NCI-H69 (cell line): ENCODE data around the gene FKBP1B.
"Not testable (repeated sequence)": the region's sequence is repeated elsewhere in the genome, so short reads cannot be mapped to it uniquely, and the experiment has no call there.

Source experiments
- DNase-seq: peaks from one replicate; lab custom pipeline; 2025; lab: John Stamatoyannopoulos, UW

FKBP1B gene

GRCh38 chr2:24058564-24059271 is 9.2 kb downstream of the FKBP1B start:
- no peak for DNase-seq

GRCh38 chr2:24065341-24065740 is 15.8 kb downstream of the FKBP1B start:
- no peak for DNase-seq

GRCh38 chr2:24072259-24072658 is 22.7 kb downstream of the FKBP1B start:
- DNase-seq, result no peak

DNA sequence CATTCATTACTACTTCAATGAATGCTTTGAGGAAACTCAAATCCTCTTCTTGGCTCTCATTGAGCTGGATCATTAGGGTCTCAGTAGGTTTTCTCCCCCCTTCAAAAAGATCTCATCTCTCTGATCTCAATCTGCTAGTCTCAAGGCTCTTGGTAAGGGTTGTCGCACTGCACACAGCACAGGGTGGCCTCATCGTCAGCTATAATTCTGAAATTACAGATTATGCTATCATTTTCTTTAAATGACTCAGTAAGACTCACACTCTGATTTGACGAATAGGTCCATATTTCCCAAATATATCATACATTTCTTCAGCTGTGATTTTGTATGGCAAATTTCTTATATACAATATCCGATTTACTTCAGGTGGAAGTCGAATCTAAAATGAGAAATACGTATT is 24.3 kb downstream of the FKBP1B start:
- DNase-seq, result no peak

GRCh38 chr2:24075259-24075658 is 25.7 kb downstream of the FKBP1B start:
- no peak for DNase-seq

GRCh38 chr2:24075915-24076848 is 26.6 kb downstream of the FKBP1B start, which contains the start of gene SF3B6:
Gene SF3B6 (minus strand): TSS chr2:24076326. CDS start chr2:24076229, 97 bp downstream.
- peak; percentile 98 for DNase-seq

GRCh38 chr2:24076849-24077534 is 27.5 kb downstream of the FKBP1B start:
- peak; percentile 60 for DNase-seq

- DNase-seq, result no peak
These were observed 28.0 kb downstream of the FKBP1B start for GRCh38 chr2:24077535-24077877.

DNA sequence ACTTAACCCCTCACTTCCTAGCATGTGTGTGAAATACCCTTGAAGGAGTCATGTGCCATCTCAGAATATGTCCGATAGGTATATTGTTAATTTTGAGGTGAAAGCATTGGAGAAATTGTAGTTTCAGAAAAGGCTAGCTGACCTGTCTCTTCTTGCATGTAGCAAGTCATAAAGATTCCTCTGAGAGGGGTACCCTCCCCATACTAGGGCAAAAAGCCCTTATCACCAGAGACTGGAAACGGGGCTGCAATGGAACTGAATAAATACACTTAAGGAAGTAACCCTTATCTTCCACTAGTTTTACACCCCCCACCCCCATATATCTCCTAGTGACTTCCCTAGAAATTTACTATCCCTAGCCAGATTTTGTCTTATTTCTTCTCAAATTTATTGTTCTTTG is 28.3 kb downstream of the FKBP1B start:
- DNase-seq, result no peak

DNA sequence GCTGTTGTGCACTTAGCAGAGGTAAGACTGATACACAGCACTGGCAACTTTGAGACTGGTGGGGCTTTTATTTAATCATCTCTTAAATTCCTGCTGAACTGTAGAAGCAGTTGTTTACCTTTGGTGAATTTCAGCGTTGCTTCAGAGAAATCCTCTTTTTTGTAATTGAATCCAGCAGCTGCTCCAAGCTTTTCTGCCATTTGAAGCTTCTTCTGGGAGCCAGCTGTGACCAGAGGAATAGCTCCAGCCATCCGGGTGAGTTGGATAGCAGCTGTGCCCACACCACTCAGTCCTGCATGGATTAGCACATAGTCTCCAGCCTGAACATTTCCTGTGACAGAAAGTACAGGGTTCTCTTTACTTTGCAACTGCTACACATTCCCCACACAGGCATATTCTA is 31.2 kb downstream of the FKBP1B start:
- DNase-seq, result no peak

GRCh38 chr2:24082787-24083566 is 33.4 kb downstream of the FKBP1B start:
- DNase-seq, result no peak

- peak; percentile 68 for DNase-seq
These were observed 34.2 kb downstream of the FKBP1B start for GRCh38 chr2:24083567-24084385.

DNA sequence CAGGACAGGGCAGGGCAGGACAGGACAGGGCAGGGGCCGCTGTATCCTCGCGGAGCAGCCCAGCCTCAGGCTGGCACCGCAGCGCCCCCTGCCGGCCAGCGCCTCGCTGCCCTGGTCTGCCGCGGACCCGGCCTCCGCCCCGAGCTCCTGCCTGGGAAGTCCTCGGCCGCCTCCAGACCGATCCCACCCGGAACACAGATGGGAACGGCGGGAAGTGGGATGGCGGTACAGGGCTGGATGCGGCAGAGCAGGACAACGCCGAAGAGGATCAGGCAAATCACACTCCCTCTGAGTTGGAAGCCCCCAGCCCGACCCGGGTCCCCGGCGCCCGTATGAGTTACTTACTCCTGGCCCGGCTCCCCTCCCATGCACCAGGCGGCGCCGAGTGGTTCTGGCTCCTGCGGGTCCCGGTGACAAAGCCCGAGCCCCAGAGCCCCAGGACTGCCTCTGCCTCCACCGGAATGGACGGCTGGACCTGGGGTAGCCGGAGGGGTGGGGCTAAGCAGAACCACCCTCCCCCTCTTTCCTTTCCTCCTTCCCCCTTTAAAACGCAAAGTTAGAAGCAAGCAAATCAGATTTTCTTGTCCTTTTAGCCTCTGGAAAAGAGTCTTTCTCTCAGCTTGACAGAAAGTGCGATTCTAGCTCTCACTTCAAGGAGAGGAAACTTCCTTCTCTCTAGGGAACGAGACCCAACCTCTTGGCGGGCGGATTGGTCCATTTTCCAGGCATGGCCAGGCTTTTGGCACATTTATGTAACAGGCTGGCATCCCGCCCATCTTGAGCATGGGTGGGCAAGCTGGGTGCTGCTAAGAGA is 35.1 kb downstream of the FKBP1B start, which contains the start of gene TP53I3:
Gene TP53I3, minus strand, starts transcription at position 449 of the 814 bp plus-strand sequence. CDS start 508 bp downstream, outside the sequence.
- DNase-seq, result peak; percentile 79

- no peak for DNase-seq
These were observed 35.6 kb downstream of the FKBP1B start for GRCh38 chr2:24085200-24085489.

DNA sequence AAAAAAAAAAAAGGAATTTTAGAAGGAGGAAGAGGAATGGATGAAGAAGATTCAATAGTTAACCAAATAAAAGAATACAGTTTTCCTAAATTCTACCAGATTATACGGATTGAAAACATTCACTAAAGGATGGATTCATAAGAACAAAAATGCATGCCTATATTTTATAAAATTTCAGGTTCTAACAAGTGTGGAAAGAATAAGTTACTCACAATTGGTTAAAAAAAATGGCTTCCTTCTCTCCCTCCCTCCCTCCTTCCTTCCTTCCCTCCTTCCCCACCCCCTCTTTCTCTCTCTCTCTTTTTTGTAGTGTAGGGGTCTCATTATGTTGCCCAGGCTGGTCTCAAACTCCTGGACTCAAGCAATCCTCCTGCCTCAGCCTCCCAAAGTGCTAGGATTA is 36.7 kb downstream of the FKBP1B start:
- no peak for DNase-seq

GRCh38 chr2:24087032-24087431 is 37.5 kb downstream of the FKBP1B start:
- DNase-seq, result no peak

DNA sequence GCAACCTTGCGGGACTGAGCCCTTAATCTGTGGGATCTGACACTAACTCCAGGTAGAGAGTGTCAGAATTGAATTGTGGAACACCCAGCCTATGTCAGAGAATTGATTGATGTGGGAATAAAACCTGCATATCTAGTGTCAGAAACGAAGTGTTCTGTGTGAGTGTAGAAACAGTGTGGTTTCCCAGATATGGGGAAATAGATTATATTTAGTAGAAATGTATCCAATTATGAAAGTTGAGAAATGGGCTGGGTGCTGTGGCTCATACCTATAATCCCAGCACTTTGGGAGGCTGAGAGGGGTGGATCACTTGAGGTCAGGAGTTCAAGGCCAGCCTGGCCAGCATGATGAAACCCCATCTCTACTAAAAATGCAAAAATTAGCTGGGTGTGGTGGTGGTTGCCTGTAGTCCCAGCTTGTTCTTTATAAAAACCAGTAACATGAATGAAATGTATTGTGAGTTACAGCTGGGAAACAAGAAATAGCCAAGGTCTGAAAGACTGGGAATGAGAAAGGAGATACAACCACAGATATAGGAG is 39.3 kb downstream of the FKBP1B start:
- no peak for DNase-seq

GRCh38 chr2:24093270-24093669 is 43.7 kb downstream of the FKBP1B start:
- not testable (repeated sequence) for DNase-seq

DNA sequence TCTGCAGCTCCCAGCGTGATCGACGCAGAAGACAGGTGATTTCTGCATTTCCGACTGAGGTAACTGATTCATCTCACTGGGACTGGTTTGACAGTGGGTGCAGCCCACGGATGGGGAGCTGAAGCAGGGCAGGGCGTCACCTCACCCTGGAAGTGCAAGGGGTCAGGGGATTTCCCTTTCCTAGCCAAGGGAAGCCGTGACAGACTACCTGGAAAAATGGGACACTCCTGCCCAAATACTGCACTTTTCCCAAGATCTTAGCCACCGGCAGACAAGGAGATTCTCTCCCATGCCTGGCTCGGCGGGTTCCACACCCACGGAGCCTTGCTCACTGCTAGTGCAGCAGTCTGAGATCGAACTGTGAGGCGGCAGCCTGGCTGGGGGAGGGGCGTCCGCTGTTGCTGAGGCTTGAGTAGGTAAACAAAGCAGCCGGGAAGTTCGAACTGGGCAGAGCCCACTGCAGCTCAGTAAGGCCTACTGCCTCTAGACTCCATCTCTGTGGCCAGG is 45.7 kb downstream of the FKBP1B start:
- DNase-seq, result not testable (repeated sequence)

DNA sequence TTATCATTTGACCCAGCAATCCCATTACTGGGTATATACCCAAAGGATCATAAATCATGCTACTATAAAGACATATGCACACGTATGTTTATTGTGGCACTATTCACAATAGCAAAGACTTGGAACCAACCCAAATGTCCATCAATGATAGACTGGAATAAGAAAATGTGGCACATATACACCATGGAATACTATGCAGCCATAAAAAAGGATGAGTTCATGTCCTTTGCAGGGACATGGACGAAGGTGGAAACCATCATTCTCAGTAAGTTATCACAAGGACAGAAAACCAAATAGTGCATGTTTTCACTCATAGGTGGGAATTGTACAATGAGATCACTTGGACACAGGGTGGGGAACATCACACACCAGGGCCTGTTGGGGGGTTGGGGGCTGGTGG is 51.2 kb downstream of the FKBP1B start:
- not testable (repeated sequence) for DNase-seq
